HL-60/S4 treated with phorbol 12-myristate 13-acetate at 8.2 ng/mL for 4 days and 3 days (cell line): ENCODE results near the gene MUC13.
"Not testable (repeated sequence)": the region's sequence is repeated elsewhere in the genome, so short reads cannot be mapped to it uniquely, and the experiment has no call there.

ENCODE experiments used
- in situ Hi-C: fragments of 300-500 bp; cut with MboI; formaldehyde crosslinking; loops from 2 replicates; pipeline ENCODE4 v1.15.0; 2022; ENCODE audit warnings: low sequenced_read_pairs

Gene MUC13, protein sequence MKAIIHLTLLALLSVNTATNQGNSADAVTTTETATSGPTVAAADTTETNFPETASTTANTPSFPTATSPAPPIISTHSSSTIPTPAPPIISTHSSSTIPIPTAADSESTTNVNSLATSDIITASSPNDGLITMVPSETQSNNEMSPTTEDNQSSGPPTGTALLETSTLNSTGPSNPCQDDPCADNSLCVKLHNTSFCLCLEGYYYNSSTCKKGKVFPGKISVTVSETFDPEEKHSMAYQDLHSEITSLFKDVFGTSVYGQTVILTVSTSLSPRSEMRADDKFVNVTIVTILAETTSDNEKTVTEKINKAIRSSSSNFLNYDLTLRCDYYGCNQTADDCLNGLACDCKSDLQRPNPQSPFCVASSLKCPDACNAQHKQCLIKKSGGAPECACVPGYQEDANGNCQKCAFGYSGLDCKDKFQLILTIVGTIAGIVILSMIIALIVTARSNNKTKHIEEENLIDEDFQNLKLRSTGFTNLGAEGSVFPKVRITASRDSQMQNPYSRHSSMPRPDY

DNA sequence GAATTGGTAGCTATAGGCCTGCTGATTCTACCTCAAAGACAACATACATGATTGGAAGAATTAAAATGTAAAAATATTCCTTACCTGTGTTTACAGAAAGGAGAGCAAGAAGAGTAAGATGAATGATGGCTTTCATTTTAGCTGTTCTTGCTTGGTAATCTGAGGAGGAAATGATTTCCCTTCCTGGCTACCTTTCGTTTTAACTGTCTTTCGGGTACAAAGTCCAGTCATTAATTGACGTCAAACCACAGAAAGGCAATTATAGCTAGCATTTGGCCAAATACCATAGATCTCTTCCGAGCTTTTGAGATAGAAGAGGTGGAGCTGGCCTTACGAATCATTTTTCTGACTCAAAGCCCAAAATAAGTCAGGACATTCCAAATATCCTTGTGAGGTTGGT is at the start of gene MUC13:
Gene MUC13, minus strand, starts transcription at position 175 of the 400 bp plus-strand sequence. Its CDS starts 39 bp downstream, at position 136.
- in situ Hi-C loops: no loop called here

DNA sequence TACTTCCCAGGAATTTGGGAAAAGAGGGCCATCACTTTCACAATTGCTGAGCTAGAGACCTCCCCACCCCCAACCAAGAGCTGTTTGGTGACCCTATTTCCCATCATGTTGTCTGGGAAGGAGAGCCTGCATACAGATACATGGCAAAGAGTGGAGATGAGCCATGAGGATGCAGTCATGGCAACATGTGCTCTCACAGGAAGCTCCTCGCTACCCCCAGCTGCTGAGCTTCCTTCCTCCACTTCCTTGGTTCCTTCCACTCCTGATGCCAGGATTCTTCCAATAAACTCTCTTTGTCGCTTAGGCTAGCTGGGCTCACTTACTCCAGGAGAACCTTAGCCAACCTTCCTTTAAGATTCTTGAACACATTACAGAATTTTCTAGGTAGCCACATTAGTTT is 48.3 kb upstream of the MUC13 start:
- in situ Hi-C loops: loop anchor here (25.0 kb wide), 1 partner anchor 454 kb away; no protein-coding TSS in a partner anchor

DNA sequence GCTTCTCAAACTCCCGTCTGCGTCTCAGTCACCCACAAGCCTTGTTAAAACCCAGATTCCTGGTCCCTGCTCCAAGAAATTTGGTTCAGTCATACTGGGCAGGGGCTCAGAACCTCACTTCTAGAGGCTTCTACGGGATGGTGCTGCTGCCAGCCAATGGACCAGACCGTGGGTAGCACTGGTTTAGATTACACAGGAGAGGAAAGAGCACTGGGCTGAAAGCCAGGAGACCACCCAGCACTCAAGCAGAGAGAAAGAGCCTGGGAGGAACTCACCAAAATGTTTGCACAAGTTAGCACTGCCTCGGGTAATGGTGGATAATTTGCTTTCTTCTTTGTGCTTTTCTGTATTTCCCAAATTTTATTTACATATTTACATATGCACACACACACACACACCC is 46.9 kb upstream of the MUC13 start:
- in situ Hi-C loops: loop anchor here (25.0 kb wide), 1 partner anchor 456 kb away; no protein-coding TSS in a partner anchor

DNA sequence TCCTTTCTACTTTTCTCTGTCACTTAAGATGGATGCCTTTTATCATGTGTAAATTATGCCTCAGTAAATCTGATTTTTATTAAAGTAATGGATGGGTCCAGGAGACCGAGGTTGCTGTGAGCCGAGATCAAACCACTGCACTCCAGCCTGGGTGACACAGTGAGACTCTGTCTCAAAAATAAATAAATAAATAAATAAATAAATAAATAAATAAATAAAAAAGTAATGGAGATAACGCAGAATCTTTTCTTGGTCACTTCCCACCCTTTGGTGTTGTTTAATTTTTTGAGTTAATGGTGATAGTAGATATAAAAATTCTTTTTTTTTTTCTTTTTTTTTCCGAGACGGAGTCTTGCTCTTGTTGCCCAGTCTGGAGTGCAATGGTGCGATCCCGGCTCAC is 44.1 kb upstream of the MUC13 start:
- in situ Hi-C loops: loop anchor here (25.0 kb wide), 1 partner anchor 459 kb away; no protein-coding TSS in a partner anchor

DNA sequence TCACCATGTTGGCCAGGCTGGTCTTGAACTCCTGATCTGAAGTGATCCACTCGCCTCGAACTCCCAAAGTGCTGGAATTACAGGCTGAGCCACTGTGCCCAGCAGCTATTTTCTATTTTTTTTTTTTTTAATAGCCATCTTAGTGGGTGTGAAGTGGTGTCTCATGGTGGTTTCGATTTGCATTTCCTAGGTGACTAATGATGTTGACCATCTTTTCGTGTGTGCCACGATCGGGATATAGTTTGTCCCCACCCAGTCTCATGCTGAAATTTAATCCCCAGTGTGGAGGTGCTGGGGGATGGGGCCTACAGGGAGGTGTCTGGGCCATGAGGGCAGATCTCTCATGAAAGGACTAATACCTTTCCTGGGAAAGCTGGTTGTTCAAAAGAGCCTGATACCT is 41.8 kb upstream of the MUC13 start:
- in situ Hi-C loops: loop anchor here (25.0 kb wide), 1 partner anchor 461 kb away; no protein-coding TSS in a partner anchor

DNA sequence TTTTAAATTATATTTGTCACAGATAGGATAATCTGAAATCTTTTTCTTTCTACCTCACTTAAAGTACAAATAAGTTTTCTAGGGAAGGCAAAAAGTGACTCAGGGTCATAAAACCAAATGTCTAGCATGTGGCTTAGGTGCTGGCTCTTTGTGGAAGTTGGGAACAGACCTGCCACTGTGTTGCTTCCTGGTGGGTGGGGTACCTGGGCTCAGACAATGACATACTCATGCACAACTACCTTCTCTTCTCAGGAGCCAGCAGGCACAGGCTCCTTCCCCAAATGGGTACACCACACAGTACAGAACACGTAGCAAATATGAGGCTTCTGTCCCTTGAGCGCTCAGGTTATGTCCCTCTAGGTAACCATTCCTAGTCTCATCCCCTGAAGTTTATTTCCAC is 40.1 kb upstream of the MUC13 start:
- in situ Hi-C loops: loop anchor here (25.0 kb wide), 1 partner anchor 463 kb away; no protein-coding TSS in a partner anchor

DNA sequence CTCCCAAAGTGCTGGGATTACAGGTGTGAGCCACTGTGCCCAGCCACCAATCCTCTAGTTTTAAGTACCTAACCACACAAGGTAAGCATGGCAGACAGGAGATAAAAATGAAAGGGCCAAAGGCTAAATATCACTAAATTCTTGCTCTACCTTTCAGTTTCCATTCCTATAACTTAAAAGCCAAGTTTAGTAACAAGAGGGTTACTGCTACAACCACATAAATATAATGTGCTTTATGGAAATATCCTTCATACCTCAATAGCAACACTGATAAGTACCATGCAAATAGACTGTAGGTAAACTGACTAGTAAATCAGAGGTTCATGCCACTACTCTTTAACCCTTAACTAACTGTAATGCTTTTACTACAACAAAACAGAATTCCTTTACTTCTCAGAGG is 38.7 kb upstream of the MUC13 start:
- in situ Hi-C loops: no loop called here

DNA sequence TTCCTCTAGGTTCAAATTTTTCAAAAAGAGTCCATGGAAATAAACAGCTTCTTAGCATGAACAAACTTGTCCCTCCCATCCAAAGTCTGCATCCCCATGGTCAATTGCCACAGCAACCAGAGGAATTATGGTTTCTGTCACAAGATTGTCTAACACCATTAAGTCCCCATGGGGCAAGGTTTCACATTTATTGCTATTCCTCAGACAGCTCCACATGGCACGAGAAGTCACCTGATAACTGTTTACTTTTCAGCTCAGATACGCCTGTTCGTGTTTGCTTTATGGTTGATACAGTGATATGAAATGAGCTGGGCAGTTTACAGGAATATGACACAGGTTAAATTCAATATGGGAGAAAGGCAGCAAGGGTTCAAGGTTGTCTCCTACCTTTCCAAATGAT is 37.9 kb upstream of the MUC13 start:
- in situ Hi-C loops: no loop called here

DNA sequence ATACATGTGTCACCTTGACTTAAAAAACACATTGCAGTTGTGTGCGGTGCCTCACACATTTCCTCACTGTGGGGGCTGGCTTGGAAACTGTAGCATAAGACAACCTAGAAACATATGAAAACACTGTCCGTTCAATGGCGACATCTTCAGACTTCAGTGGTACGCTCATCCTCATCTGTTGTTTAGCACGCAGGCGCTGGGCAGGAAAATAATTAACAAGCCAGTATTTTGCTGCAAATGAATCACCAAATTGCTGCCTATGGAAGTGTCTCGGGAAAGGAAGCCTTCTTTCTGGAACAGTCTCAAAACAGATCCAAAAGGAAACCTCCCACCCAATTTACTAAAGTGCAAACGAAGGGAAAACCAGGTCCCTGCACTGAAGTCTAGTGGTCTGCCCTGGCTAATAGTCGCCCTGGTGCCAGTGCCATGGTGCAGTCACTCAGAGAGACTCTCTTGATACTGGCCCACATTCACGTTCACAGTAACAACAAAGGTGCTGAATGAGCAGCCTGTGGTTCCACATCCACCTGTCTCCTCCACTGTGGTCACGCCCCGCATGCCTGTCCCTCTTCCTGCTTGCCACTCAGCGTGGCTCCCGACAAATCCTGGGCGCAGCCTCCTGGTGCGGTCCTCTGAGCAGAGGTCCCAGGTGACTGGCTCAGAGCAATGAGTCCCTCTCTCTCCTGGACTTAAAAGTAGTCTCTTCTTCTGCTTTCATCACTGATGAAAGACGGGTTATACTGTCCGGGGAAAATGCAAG is 35.6 kb upstream of the MUC13 start:
- in situ Hi-C loops: no loop called here

DNA sequence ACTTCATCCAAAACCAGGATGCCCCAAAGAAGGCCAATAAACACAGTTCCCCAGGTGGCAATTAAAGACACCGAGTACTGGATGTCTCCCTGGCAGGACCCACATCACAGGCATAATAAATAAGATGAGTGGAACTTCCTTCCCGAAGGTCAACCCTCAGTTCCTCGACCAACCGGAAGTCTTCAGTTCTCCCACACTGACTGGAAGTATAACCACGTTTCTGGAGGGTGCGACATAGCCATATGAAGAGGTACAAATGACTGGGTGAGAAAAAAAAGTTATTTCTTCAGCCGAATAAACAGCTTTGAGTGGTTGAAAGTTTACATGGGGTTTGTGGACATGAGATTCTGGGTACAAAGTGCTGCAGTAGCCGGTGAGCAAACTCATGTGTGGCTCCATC is 34.6 kb upstream of the MUC13 start:
- in situ Hi-C loops: no loop called here

DNA sequence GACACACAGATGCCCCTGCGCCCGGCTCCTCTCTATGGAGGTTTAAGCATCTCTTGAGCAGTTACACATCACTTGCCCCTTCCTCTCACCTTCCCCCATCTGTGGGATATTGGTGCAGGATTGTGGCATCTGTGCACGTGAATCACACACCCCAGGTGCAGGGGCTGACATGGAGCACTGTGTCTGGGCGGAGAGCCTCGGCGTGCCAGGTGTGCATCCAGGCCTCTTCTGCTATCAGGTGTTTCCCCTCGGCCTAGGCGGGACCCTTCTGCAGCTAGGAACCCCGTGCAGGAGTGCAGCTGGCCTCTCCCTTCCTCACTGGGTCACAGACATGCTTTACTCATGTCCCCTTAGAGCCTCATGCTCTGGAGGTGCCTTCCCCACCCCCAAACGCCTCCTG is 33.4 kb upstream of the MUC13 start:
- in situ Hi-C loops: no loop called here

DNA sequence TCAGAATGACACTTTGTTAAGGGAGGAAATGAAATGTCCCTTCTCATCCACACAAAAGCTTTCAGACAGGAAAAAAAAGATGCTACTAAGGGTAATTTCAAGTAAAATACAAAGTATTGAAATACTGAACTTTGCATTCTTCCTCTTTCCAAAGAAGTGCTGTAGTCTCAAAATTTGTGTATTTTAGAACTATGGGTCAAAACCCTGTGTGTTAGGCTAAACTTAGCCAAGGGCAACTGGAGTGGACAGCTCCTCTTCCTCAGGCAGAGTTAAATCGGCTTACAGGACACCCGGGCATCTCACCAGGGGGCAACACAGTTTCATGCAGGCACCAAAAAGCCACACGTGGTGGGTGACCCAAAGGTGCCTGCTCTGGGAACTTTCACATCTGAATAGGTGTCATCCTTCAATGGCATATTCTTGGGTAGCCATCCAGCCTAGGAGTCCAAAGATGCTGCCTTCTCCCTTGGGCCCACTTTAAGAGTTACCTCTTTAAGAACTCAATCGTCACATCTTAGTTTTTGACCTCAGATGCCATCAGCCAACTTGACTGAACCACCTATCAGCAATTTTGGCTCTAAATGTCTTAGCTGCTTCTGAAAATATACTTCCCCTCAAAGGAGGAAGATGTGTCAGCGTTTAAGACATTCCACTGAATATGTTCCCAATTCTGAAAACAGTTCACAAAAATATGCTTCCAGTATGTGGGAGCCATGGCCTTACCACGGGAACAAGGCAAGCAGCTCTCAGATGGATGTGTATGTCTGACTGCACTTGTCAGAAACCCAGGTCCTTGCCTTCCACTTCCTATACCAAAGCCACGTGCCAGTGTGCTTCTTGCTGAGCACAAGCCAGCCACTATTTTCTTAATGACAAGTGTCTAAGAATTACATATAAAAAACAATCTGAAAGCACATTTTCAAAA is 32.2 kb upstream of the MUC13 start:
- in situ Hi-C loops: no loop called here

DNA sequence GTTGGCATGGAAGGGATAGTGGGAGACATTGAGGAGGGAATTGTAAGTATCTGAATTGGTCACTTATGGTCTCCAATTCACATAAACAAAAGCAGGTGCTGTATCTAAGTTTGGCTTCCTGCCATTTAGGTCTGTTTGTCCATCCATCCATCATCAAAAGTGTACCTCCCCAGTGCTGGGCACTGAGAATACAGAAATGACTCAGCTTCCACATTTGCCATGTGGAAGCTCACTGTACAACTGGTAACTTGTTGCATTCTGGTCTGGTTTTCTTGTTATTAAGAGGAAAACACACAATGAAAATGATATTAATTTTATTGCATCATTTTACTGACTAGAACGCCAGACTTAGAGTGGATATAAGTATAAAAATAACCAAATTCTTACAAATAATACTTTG is 30.9 kb upstream of the MUC13 start:
- in situ Hi-C loops: no loop called here

DNA sequence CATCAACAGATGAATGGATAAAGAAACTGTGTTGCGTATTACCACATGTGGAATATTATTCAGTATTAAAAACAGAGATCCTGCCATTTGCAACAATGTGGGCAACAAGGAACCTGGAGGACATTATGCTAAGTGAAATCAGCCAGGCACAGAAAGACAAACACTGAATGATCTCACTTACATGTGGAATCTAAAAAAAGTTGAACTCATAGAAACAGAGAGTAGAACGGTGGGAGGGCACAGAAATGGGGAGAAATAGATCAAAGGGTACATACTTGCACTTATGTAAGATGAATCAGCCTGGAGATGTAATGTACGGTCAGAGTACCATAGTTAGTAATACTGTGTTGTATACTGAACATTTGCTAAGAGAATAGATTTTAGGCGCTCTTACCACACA is 29.8 kb upstream of the MUC13 start:
- in situ Hi-C loops: no loop called here

DNA sequence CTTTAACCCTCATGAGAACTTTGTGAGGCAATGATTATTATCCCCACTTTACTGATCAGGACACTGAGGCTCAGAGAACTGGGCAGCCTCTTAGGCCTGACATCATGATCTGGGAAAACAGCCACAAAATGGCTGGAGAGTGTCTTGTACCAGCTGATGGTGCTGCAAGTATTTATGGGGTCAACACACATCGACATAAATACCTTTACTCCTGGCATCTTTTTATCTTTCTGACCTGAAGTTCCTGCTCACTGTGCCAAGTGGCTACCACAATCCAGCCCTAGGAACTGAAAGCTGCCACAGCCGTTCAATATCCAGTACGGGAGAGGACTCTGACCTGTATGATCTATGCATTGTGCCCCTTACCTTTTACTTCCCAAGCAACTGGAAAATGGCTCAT is 29.2 kb upstream of the MUC13 start:
- in situ Hi-C loops: no loop called here

DNA sequence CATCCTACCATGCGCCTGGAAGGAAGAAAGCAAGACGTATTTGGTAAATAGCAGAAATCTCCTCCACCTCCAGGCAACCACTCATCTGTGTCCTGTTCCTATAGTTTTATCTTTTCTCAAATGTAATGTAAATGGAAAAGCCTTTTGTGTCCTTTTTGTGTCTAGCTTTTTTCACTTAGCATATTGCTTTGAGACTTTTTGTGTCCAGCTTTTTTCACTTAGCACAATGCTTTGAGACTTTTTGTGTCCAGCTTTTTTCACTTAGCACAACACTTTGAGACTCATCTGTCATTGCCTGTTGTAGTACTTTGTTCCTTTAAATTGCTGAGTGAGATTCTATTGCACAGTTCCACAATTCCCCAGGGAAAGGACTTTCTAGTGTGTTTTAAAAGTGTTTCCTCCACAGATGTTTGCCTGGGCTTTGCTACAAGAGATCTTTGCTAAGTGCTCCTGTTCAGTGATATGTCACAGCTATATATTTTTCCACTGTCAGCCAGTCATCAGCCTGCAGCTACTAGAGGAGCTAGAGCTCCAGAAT is 27.9 kb upstream of the MUC13 start:
- in situ Hi-C loops: no loop called here

DNA sequence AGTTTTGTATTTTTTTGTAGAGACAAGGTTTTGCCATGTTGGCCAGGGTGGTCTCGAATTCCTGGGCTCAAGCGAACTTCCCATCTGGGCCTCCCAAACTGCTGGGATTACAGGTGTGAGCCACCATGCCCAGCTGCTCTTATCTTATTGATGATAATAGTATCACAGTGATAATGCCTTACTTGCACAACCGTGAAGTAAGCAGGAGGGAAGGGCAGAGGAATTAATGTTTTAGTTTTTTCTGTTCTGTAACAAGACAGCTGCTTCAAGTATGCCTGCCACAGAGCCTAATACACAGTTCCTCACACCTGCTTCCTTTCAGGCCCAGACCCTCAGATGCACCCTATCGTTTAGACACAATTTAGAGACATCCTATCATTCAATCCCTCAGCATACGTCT is 26.1 kb upstream of the MUC13 start:
- in situ Hi-C loops: no loop called here

DNA sequence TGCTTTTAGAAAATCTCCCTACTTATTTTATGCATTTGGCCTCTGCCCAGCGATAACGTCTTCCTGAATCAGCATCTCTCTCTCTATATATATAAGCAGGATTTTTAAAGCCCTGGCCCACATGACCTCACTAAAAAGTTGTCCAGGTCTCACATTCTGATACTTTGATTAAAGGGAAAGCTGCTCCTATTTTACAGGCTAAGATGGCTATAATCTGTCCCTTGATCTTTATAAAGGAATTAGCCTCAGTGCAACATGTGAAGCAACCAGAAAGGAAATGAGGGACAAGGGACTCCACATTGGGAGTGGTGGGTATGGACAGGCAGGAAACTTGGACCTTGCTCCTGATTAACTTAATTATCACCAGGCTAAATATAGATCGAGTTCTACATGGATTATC is 25.6 kb upstream of the MUC13 start:
- in situ Hi-C loops: no loop called here

DNA sequence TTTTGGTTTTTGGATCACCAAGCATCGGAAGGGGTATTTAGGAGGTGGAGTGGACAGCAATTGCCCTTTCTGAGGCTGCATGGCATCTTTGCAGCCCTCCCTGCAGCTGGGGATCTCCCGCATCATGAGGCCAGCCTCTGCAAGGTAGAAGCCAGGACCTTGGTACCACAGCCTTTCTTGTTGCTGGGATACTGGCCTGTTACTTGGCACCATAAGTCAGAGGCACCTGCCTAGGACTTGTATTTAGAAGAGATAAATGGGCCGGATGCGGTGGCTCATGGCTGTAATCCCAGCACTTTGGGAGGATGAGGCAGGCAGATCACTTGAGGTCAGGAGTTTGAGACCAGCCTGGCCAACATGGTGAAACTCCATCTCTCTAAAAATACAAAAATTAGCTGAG is 23.4 kb upstream of the MUC13 start:
- in situ Hi-C loops: not testable (repeated sequence)

DNA sequence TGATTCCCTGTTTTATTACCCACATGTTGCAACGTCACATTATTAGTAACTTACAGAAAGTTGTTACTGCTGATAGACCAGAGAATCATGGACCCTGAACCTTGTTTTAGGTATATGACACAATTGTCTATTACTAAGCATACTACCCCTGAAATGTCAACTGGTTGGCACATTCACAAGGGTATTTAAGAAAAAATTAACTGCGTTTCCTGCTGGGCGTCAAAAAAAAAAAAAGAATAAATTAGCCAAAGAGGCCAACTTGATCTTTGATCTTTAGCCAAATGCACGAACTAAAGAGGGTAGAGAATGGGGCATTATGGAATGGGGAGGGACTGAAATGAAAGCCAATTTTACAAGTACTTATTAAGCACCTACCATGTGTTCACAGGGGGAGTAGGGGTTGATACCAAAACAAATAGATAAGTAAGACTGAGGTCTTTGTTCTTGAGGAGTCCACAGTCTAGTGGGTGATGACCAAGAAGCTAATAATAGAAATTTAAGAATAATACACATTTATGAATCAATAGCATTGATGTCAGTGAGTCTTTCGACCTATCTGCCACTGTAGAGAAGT is 17.8 kb upstream of the MUC13 start:
- in situ Hi-C loops: no loop called here
